Placental pericyte (primary cell): ENCODE results near the gene GLP1R. TPM values are rescaled to one million over a fixed set of nuclear protein-coding genes. Genes with fewer than 3 reads are reported as not detected.

Experiments
- total RNA-seq: library from RNA; depleted of rRNA; stranded (reverse); fragments of >200 nt; gene quantifications from 2 replicates; pipeline ENCODE4 v1.2.3, GENCODE V29; 2012

The GLP1R gene
- not detected in 2 replicates for total RNA-seq

GRCh38 chr6:39048481-39049399 is at the start of gene GLP1R:
GLP1R (plus strand) TSS chr6:39048781; CDS start chr6:39048841, 60 bp downstream.

GRCh38 chr6:39114704-39115599 is 66.4 kb downstream of the GLP1R start, which contains the start of gene SAYSD1:
SAYSD1 (minus strand) TSS chr6:39115186; CDS start chr6:39115089, 97 bp downstream.

Other genes with a start within 250 kb of the GLP1R start
- 7.9 and 15.2 TPM in 2 replicates for gene SAYSD1, start 66.4 kb downstream of the GLP1R start, total RNA-seq
- not detected in 2 replicates for gene KCNK5, start 180.7 kb downstream of the GLP1R start, total RNA-seq